ENCODE data around the gene PHF19. TPM values are rescaled to one million over a fixed set of nuclear protein-coding genes. Genes with fewer than 3 reads are reported as not detected.

The PHF19 gene
- total RNA-seq, 1 experiment from 2014 or later = 66.8 TPM

GRCh38 chr9:120850315-120850714 lies 26.7 kb downstream of the PHF19 start:
- Mint-ChIP-seq H3K4me3 (no peak overlapping the region), H3K36me3 (ENCODE audit: insufficient read depth in 1 of 3, low read depth in 3 of 3) (no peaks in the 10 kb centered on the region), H3K9me3 (no peaks in the 10 kb centered on the region), H3K27me3 (ENCODE audit: low read depth) (no peaks in the 10 kb centered on the region), H3K4me1 (peaks cover 35 to 43% of the 10 kb centered on the region in 2 experiments), H3K27ac (peak overlapping the region in 1 of 3 experiments; percentile 58; a peak in 1 of 7 replicates)
- Histone ChIP-seq H3K4me2 (ENCODE audit: insufficient read depth, insufficient read length, low read length) (no peak overlapping the region), H2AFZ (ENCODE audit: low read length) (no peak overlapping the region), H2AK5ac (ENCODE audit: insufficient read length, low read length) (no peak overlapping the region), H3K9ac (ENCODE audit: extremely low read depth, insufficient read length, low read length) (no peak overlapping the region), H4K8ac (replicated peaks; ENCODE audit: insufficient read length, low read depth, low read length) (no peak overlapping the region), H3K56ac (ENCODE audit: insufficient read length, low read depth, low read length) (no peak overlapping the region), H3K27ac (ENCODE audit: insufficient read length, low read depth, low read length) (no peak overlapping the region), H4K91ac (ENCODE audit: insufficient read length, low read depth, low read length) (no peak overlapping the region), H3K14ac (ENCODE audit: insufficient read depth, low read length) (no peak overlapping the region), H3K18ac (ENCODE audit: insufficient read length, low read depth, low read length) (no peak overlapping the region), H2BK12ac (ENCODE audit: insufficient read length, low read depth, low read length) (no peak overlapping the region), H3T11ph (ENCODE audit: low read length) (no peak overlapping the region), H4K20me1 (ENCODE audit: control insufficient read depth, insufficient read depth, insufficient read length) (no peaks in the 10 kb centered on the region), H3K79me2 (ENCODE audit: insufficient read depth, low read length) (no peaks in the 10 kb centered on the region), H3K79me1 (ENCODE audit: insufficient read depth, low read depth, low read length, poor library complexity, severe bottlenecking) (no peaks in the 10 kb centered on the region), H3K27me3 (ENCODE audit: insufficient read depth, low read length) (no peaks in the 10 kb centered on the region), H3K9me3 (ENCODE audit: control insufficient read depth, low read depth, low read length) (no peaks in the 10 kb centered on the region), H2BK5ac (ENCODE audit: insufficient read length, low read length) (no peak overlapping the region), H3K23ac (ENCODE audit: insufficient read length, low read depth, low read length) (no peak overlapping the region), H2BK120ac (ENCODE audit: low read depth, low read length, poor library complexity, severe bottlenecking) (no peak overlapping the region), H3K23me2 (ENCODE audit: insufficient read length, low read depth, low read length, poor library complexity, severe bottlenecking) (no peaks in the 10 kb centered on the region), H2BK20ac (ENCODE audit: low read depth, low read length, poor library complexity, severe bottlenecking) (no peak overlapping the region), H2BK15ac (ENCODE audit: low read depth, low read length) (no peak overlapping the region), H3K4ac (ENCODE audit: low read depth, low read length) (no peak overlapping the region), H3K4me1 (ENCODE audit: insufficient read depth, low read length) (peaks cover 14% of the 10 kb centered on the region; the same call in 1 of the 2 replicates), H4K5ac (ENCODE audit: insufficient read length, low read depth, low read length) (no peak overlapping the region)
- no peak for DNase-seq
- TF ChIP-seq CTCF (conservative IDR thresholded peaks at IDR 0.05) = no peak
- no CpG with 5 or more reads among the region's 3 CpGs for WGBS (ENCODE audit: extremely low coverage, insufficient read length, low lambda C conversion rate)

Data from H9 (cell line).